ENCODE measurements around the gene DRG2. TPM values are rescaled to one million over a fixed set of nuclear protein-coding genes. Genes with fewer than 3 reads are reported as not detected.

DRG2 gene
- total and polyA plus RNA-seq, 2 of the 8 experiments (the other 6 are each of a cell fraction or from before 2014, with no cell fraction given): 44.6 to 47.8 TPM

DNA sequence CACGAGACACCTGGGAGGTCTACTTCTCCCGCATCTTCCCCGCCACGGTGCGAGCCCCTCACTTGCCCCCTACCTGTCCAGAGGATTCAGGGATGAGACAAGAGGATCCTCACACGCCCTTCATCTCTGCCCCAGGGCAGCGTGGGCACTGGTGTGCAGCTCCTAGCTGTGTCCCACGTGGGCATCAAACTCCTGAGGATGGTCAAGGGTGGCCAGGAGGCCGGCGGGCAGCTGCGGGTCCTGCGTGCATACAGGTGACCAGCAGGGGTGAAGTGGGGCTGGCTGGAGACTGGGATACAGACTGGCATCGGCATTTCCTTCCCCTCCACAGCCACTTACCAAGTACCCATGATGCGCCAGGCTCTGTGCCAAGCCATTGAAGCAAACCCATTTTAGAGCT is 67.4 kb downstream of the DRG2 start:
- no peak overlapping the region for H2BK20ac ChIP-seq (ENCODE audit: low read length)
- no peak overlapping the region for H3K27ac ChIP-seq (ENCODE audit: low read depth, low read length)
- no peak overlapping the region for H3K56ac ChIP-seq (replicated peaks; ENCODE audit: insufficient read length, low read depth, low read length)
- H3K23ac ChIP-seq (ENCODE audit: insufficient read length): no peak overlapping the region
- peaks cover 4% of the 10 kb centered on the region; the same call in 1 of the 2 replicates for H3K23me2 ChIP-seq (ENCODE audit: low read depth, low read length)
- H2BK120ac ChIP-seq (replicated peaks; ENCODE audit: low read depth, low read length): no peak overlapping the region
- H2BK12ac ChIP-seq (ENCODE audit: low read depth, low read length): peak overlapping the region; percentile 75; the same call in 1 of the 2 replicates
- no peak overlapping the region for H2BK5ac ChIP-seq (ENCODE audit: low read depth, low read length)
- no peaks in the 10 kb centered on the region for H4K20me1 ChIP-seq (replicated peaks in 1 of 2; ENCODE audit: control insufficient read depth in 1 of 2, insufficient read depth in 2 of 2, low read length in 2 of 2)
- 87% methylated on average over 14 of the region's 14 CpGs; no CpG with 5 or more reads in 1 of the 2 experiments for WGBS, 2 experiments (ENCODE audit: extremely low coverage in 1 of 2, insufficient coverage in 1 of 2, insufficient read length in 1 of 2, insufficient replicate concordance in 2 of 2, low coverage in 1 of 2, low lambda C conversion rate in 2 of 2, missing lambda C conversion rate in 1 of 2)
- no peak overlapping the region for H3K18ac ChIP-seq (ENCODE audit: extremely low read depth, low read length)
- no peak overlapping the region for H3K14ac ChIP-seq (ENCODE audit: insufficient read length)
- DNase-seq (ENCODE audit: low read depth in 1 of 2, low spot score in 2 of 2): no peak
- TF ChIP-seq SIRT6 (IDR thresholded peaks at IDR 0.05; ENCODE audit: low read length) (no peak), POLR2A (IDR thresholded peaks at IDR 0.05; ENCODE audit: control extremely low read depth in 1 of 2, low read depth in 2 of 2, low read length in 2 of 2) (no peak), YY1 (IDR thresholded peaks at IDR 0.05; ENCODE audit: low read depth, low read length) (no peak), KDM4A (IDR thresholded peaks at IDR 0.05; ENCODE audit: low read depth, low read length, severe bottlenecking) (no peak)
- H4K91ac ChIP-seq (replicated peaks; ENCODE audit: insufficient read length, low read length): no peak overlapping the region
- no peak for FAIRE-seq
- CTCF ChIA-PET (ENCODE audit: partially characterized antibody): interaction anchor here (0.9 to 10.9 kb wide), 7 partner anchors 13 to 62 kb away, joined by 3 to 141 read pairs (median 3); partner anchors contain the start of gene ALKBH5
- no peak overlapping the region for H4K5ac ChIP-seq (ENCODE audit: insufficient read length, low read depth, low read length)
- peaks cover 2 to 19% (median 10%) of the 10 kb centered on the region in 4 experiments for H3K4me1 ChIP-seq (replicated peaks in 1 of 4; ENCODE audit: control insufficient read depth in 3 of 4, insufficient read depth in 4 of 4, low read length in 3 of 4)
- no peaks in the 10 kb centered on the region for H3K9me3 ChIP-seq (ENCODE audit: insufficient read depth in 2 of 2, low read depth in 1 of 2, low read length in 1 of 2)
- no peaks in the 10 kb centered on the region for H3K36me3 ChIP-seq (ENCODE audit: control insufficient read depth in 2 of 4, insufficient read depth in 4 of 4, low read length in 3 of 4)
- no peaks in the 10 kb centered on the region; a peak in 1 of 7 replicates for H3K27me3 ChIP-seq (replicated peaks in 1 of 4; ENCODE audit: control insufficient read depth in 3 of 4, extremely low read depth in 1 of 4, insufficient read depth in 3 of 4, low read length in 3 of 4)
- no peak overlapping the region for H3K4me3 ChIP-seq (ENCODE audit: extremely low read depth in 1 of 4, insufficient read depth in 2 of 4, low read depth in 3 of 4, low read length in 4 of 4)
- no peak overlapping the region for H3K4me2 ChIP-seq (ENCODE audit: insufficient read depth in 1 of 2, low read depth in 2 of 2, low read length in 2 of 2)
- no peaks in the 10 kb centered on the region for H3K79me1 ChIP-seq (ENCODE audit: low read depth, low read length)
- H3K4ac ChIP-seq (replicated peaks; ENCODE audit: insufficient read length, low read depth, low read length): no peak overlapping the region
- H3K79me2 ChIP-seq (ENCODE audit: control insufficient read depth in 1 of 2, insufficient read depth in 2 of 2, low read length in 2 of 2): no peaks in the 10 kb centered on the region
- H4K8ac ChIP-seq (ENCODE audit: extremely low read depth, insufficient read depth, low read length): no peak overlapping the region
- H2AFZ ChIP-seq (ENCODE audit: low read length): no peak overlapping the region
- POLR2A ChIA-PET (ENCODE audit: partially characterized antibody): interaction anchor here (1.3 to 1.4 kb wide), 2 partner anchors 9 to 28 kb away, joined by 3 to 6 read pairs; partner anchors contain the start of gene ALKBH5
- 0 out of 2 replicates have a peak overlapping the region, but pooled peaks have one; percentile 7 for H2BK15ac ChIP-seq (ENCODE audit: low read length)
- no peak overlapping the region for H2AK5ac ChIP-seq (ENCODE audit: low read depth, low read length)
- H3K9ac ChIP-seq (replicated peaks in 1 of 4; ENCODE audit: extremely low read depth in 1 of 4, low read depth in 3 of 4, low read length in 3 of 4): no peak overlapping the region
